Testis (tissue), 2 donors: Measurements from ENCODE around the gene NR2E1.

ENCODE experiments used
- CTCF ChIP-seq, 3 experiments: fragments of 450-650 bp in 2 of 3; fragments of 200-600 bp in 1 of 3; sonication (generic) in 1 of 3; IDR thresholded peaks; one replicate each; pipeline ENCODE4 v1.5.1; 2016 to 2019; ENCODE audit warnings: antibody characterized with exemption in 3 of 3, mild to moderate bottlenecking in 2 of 3, moderate library complexity in 1 of 3
- POLR2A ChIP-seq: fragments of 450-650 bp; IDR thresholded peaks from one replicate; pipeline ENCODE4 v1.6.1; 2017; ENCODE audit warnings: antibody characterized with exemption, mild to moderate bottlenecking, moderate library complexity

GRCh38 chr6:108200186-108200585 lies 34.4 kb downstream of the NR2E1 start:
- TF ChIP-seq CTCF (IDR thresholded peaks at IDR 0.05) = no peak
- no peak for TF ChIP-seq POLR2A
